PC-3 (cell line): Measurements from ENCODE around the gene GNA15. TPM values are rescaled to one million over a fixed set of nuclear protein-coding genes. Genes with fewer than 3 reads are reported as not detected.

Experiments
- ATAC-seq: fragments of 200-7000 bp; cut with Tn5 transposase; 2 replicates; pipeline ENCODE4 v1.9.1; 2020; ENCODE audit warnings: mild to moderate bottlenecking, moderate library complexity
- BruUV-seq: library from RNA; stranded (reverse); fragments of 400-500 nt; replicated peaks from 2 replicates; lab custom pipeline; 2021; lab: Mats Ljungman, UMichigan
- CTCF ChIA-PET: fragments of 300-600 bp; sonication (Branson Sonifier 250); formaldehyde crosslinking; loops from one replicate; lab custom pipeline; 2022; ENCODE audit warnings: antibody characterized with exemption; lab: Charles Lee
- POLR2A ChIA-PET: fragments of 300-600 bp; sonication (Branson Sonifier 250); formaldehyde crosslinking; loops from one replicate; lab custom pipeline; 2022; ENCODE audit warnings: antibody characterized with exemption; ENCODE audit not compliant: unreplicated experiment; lab: Charles Lee
- DNase-seq: peaks from one replicate; pipeline ENCODE4 v3.0.0-alpha.2; 2015
- H2AFZ ChIP-seq: fragments of 300-600 bp; sonication (generic); 2 replicates; pipeline ENCODE4 v1.6.0; 2016; ENCODE audit warnings: antibody characterized with exemption, low read length
- H3F3A ChIP-seq: fragments of 300-600 bp; sonication (generic); one replicate; pipeline ENCODE4 v1.6.0; 2017; ENCODE audit warnings: antibody characterized with exemption, low read length, control low read depth, mild to moderate bottlenecking; ENCODE audit not compliant: unreplicated experiment
- H3K27ac ChIP-seq: fragments of 300-600 bp; sonication (generic); 2 replicates; pipeline ENCODE4 v1.5.1; 2016; ENCODE audit warnings: mild to moderate bottlenecking, low read length
- H3K27me3 ChIP-seq: fragments of 300-600 bp; sonication (generic); 2 replicates; pipeline ENCODE4 v1.6.1; 2016; ENCODE audit warnings: low read length, mixed read lengths
- H3K36me3 ChIP-seq: fragments of 300-600 bp; sonication (generic); 2 replicates; pipeline ENCODE4 v1.6.1; 2016; ENCODE audit warnings: low read depth, mixed run types, low read length, mixed read lengths
- H3K4me1 ChIP-seq: fragments of 300-600 bp; sonication (generic); 2 replicates; pipeline ENCODE4 v1.5.1; 2016; ENCODE audit warnings: low read length; ENCODE audit not compliant: insufficient read depth
- H3K4me2 ChIP-seq: fragments of 300-600 bp; sonication (generic); 2 replicates; pipeline ENCODE4 v1.6.0; 2016; ENCODE audit warnings: low read length
- H3K4me3 ChIP-seq: fragments of 300-600 bp; sonication (generic); 2 replicates; pipeline ENCODE4 v1.5.1; 2016; ENCODE audit warnings: mild to moderate bottlenecking, low read length, mixed read lengths
- H3K79me2 ChIP-seq: fragments of 300-600 bp; sonication (generic); 2 replicates; pipeline ENCODE4 v1.6.1; 2017; ENCODE audit warnings: low read length, mixed read lengths
- H3K9ac ChIP-seq: fragments of 300-600 bp; sonication (generic); 2 replicates; pipeline ENCODE4 v1.6.0; 2016; ENCODE audit warnings: mild to moderate bottlenecking, low read length
- H3K9me2 ChIP-seq: fragments of 300-600 bp; sonication (generic); replicated peaks from 2 replicates; pipeline ENCODE4 v1.6.1; 2016; ENCODE audit warnings: mixed run types, low read length, mixed read lengths
- H3K9me3 ChIP-seq: fragments of 300-600 bp; sonication (generic); 2 replicates; pipeline ENCODE4 v1.6.1; 2016; ENCODE audit warnings: low read length, mixed read lengths
- H4K20me1 ChIP-seq: fragments of 300-600 bp; sonication (generic); 2 replicates; pipeline ENCODE4 v1.6.1; 2016; ENCODE audit warnings: low read length, mixed read lengths
- CTCF ChIP-seq: fragments of 300-600 bp; sonication (generic); conservative IDR thresholded peaks from 2 replicates; pipeline ENCODE4 v1.5.1; 2017; ENCODE audit warnings: antibody characterized with exemption, low read depth, mild to moderate bottlenecking, low read length
- EZH2 ChIP-seq: fragments of 300-600 bp; sonication (generic); IDR thresholded peaks from one replicate; pipeline ENCODE4 v1.6.1; 2017; ENCODE audit warnings: antibody characterized with exemption, mild to moderate bottlenecking, low read length; ENCODE audit not compliant: unreplicated experiment
- EZH2phosphoT487 ChIP-seq: fragments of 300-600 bp; sonication (generic); IDR thresholded peaks from 2 replicates; pipeline ENCODE4 v1.6.1; 2018; ENCODE audit warnings: mild to moderate bottlenecking, antibody characterized with exemption, low read length, borderline replicate concordance
- intact Hi-C: fragments of 100-400 bp; cut with micrococcal nuclease; formaldehyde crosslinking; loops from 2 replicates; pipeline ENCODE4 v1.9.0; 2023
- total RNA-seq: library from RNA; depleted of rRNA; stranded (reverse); fragments of >200 nt; gene quantifications from 2 replicates; pipeline ENCODE4 v1.2.3, GENCODE V29; 2014

GNA15 gene
- total RNA-seq, 1 experiment from 2014 or later, result not detected

- DNase-seq, result no peak
- Histone ChIP-seq H4K20me1 (no peaks in the 10 kb centered on the region), H3K9me2 (no peaks in the 10 kb centered on the region), H3K4me1 (peaks cover 5% of the 10 kb centered on the region), H3K9ac (no peak overlapping the region), H3K9me3 (no peaks in the 10 kb centered on the region), H3K27ac (no peak overlapping the region), H3F3A (no peaks in the 10 kb centered on the region), H3K36me3 (no peaks in the 10 kb centered on the region), H3K79me2 (no peaks in the 10 kb centered on the region), H3K27me3 (no peaks in the 10 kb centered on the region), H2AFZ (no peak overlapping the region), H3K4me3 (no peak overlapping the region), H3K4me2 (no peak overlapping the region)
- no TSS peak for BruUV-seq
- ChIA-PET POLR2A (interaction anchor here (0.6 kb wide), 1 partner anchor 39 kb away, joined by 4 read pairs; no protein-coding TSS in a partner anchor), CTCF (no interaction called here)
- TF ChIP-seq EZH2 (no peak), EZH2phosphoT487 (no peak), CTCF (no peak)
- ATAC-seq, result no peak
- intact Hi-C loops, result no loop called here
Observed at GRCh38 chr19:3137119-3137518, 1.3 kb downstream of the GNA15 start.

GRCh38 chr19:3138268-3138667, 2.4 kb downstream of the GNA15 start:
- H3K27ac ChIP-seq, result no peak overlapping the region
- peaks cover 9% of the 10 kb centered on the region for H3K4me1 ChIP-seq
- H3K9me2 ChIP-seq, result no peaks in the 10 kb centered on the region
- POLR2A ChIA-PET, result no interaction called here
- no peak overlapping the region for H3K4me2 ChIP-seq
- H3K4me3 ChIP-seq, result no peak overlapping the region
- no peaks in the 10 kb centered on the region for H3F3A ChIP-seq
- no TSS peak for BruUV-seq
- no peak for ATAC-seq
- no peaks in the 10 kb centered on the region for H3K79me2 ChIP-seq
- CTCF ChIA-PET, result no interaction called here
- H3K27me3 ChIP-seq, result no peaks in the 10 kb centered on the region
- no peak for DNase-seq
- H3K36me3 ChIP-seq, result no peaks in the 10 kb centered on the region
- H2AFZ ChIP-seq, result no peak overlapping the region
- TF ChIP-seq EZH2 (no peak), EZH2phosphoT487 (no peak), CTCF (no peak)
- intact Hi-C loops, result no loop called here
- H4K20me1 ChIP-seq, result no peaks in the 10 kb centered on the region
- no peaks in the 10 kb centered on the region for H3K9me3 ChIP-seq
- H3K9ac ChIP-seq, result no peak overlapping the region

GRCh38 chr19:3140667-3141038, 4.8 kb downstream of the GNA15 start:
- no peaks in the 10 kb centered on the region for H3K27me3 ChIP-seq
- CTCF ChIA-PET, result no interaction called here
- POLR2A ChIA-PET, result no interaction called here
- no peak overlapping the region for H3K9ac ChIP-seq
- no peaks in the 10 kb centered on the region for H3K79me2 ChIP-seq
- no peaks in the 10 kb centered on the region for H3F3A ChIP-seq
- no peak for DNase-seq
- H3K4me3 ChIP-seq, result no peak overlapping the region
- ATAC-seq, result no peak
- no peaks in the 10 kb centered on the region for H4K20me1 ChIP-seq
- BruUV-seq, result no TSS peak
- intact Hi-C loops, result no loop called here
- no peak overlapping the region for H3K4me2 ChIP-seq
- H3K36me3 ChIP-seq, result no peaks in the 10 kb centered on the region
- peaks cover 9% of the 10 kb centered on the region for H3K4me1 ChIP-seq
- TF ChIP-seq CTCF (no peak), EZH2phosphoT487 (no peak), EZH2 (no peak)
- no peaks in the 10 kb centered on the region for H3K9me2 ChIP-seq
- H3K27ac ChIP-seq, result 0 out of 2 replicates have a peak overlapping the region, but pooled peaks have one; percentile 5
- no peak overlapping the region for H2AFZ ChIP-seq
- no peaks in the 10 kb centered on the region for H3K9me3 ChIP-seq
